BE2C (cell line): ENCODE results near the gene TMEM154.
"Not testable (repeated sequence)": the region's sequence is repeated elsewhere in the genome, so short reads cannot be mapped to it uniquely, and the experiment has no call there.

Experiments
- DNase-seq: peaks from one replicate; pipeline ENCODE4 v3.0.0-alpha.2; 2020
- H3K27me3 ChIP-seq: fragments of 250-450 bp; sonication (Bioruptor Pico); 2 replicates; pipeline ENCODE4 v1.5.1; 2020; ENCODE audit warnings: mild to moderate bottlenecking
- H3K36me3 ChIP-seq: fragments of 250-450 bp; sonication (Bioruptor Pico); 2 replicates; pipeline ENCODE4 v1.5.1; 2020; ENCODE audit warnings: mild to moderate bottlenecking
- H3K4me1 ChIP-seq: fragments of 250-450 bp; sonication (Bioruptor Pico); 2 replicates; pipeline ENCODE4 v1.5.1; 2020
- H3K4me3 ChIP-seq: 2 replicates; pipeline ENCODE4 v1.5.1; 2011; ENCODE audit warnings: low read depth, low read length
- H3K9me3 ChIP-seq: fragments of 250-450 bp; sonication (Bioruptor Pico); 2 replicates; pipeline ENCODE4 v1.5.1; 2020
- CTCF ChIP-seq: IDR thresholded peaks from 2 replicates; pipeline ENCODE4 v1.5.1; 2012; ENCODE audit warnings: mild to moderate bottlenecking, low read depth, low read length

The TMEM154 gene

GRCh38 chr4:152667781-152668180 is 12.0 kb downstream of the TMEM154 start:
- no peak for DNase-seq
- no peak for TF ChIP-seq CTCF
- Histone ChIP-seq H3K4me1 (no peaks in the 10 kb centered on the region; the same call in 1 of the 2 replicates), H3K4me3 (no peak overlapping the region), H3K9me3 (no peaks in the 10 kb centered on the region), H3K36me3 (no peaks in the 10 kb centered on the region), H3K27me3 (no peaks in the 10 kb centered on the region)

GRCh38 chr4:152666946-152667345 is 12.9 kb downstream of the TMEM154 start:
- Histone ChIP-seq H3K27me3 (no peaks in the 10 kb centered on the region), H3K4me1 (no peaks in the 10 kb centered on the region; the same call in 1 of the 2 replicates), H3K9me3 (no peaks in the 10 kb centered on the region), H3K36me3 (no peaks in the 10 kb centered on the region), H3K4me3 (no peak overlapping the region)
- no peak for DNase-seq
- no peak for TF ChIP-seq CTCF

- Histone ChIP-seq H3K4me1 (no peaks in the 10 kb centered on the region; the same call in 1 of the 2 replicates), H3K4me3 (no peak overlapping the region), H3K36me3 (no peaks in the 10 kb centered on the region), H3K9me3 (no peaks in the 10 kb centered on the region), H3K27me3 (no peaks in the 10 kb centered on the region)
- DNase-seq = no peak
- TF ChIP-seq CTCF = no peak
These were observed 14.0 kb downstream of the TMEM154 start for GRCh38 chr4:152665691-152666395.

- not testable (repeated sequence) for H3K27me3 ChIP-seq, H3K4me3 ChIP-seq, H3K9me3 ChIP-seq, H3K36me3 ChIP-seq, DNase-seq, H3K4me1 ChIP-seq
These were observed 15.8 kb downstream of the TMEM154 start for GRCh38 chr4:152664067-152664378.

- DNase-seq = no peak
- Histone ChIP-seq H3K4me3 (no peak overlapping the region), H3K9me3 (no peaks in the 10 kb centered on the region), H3K27me3 (no peaks in the 10 kb centered on the region), H3K4me1 (no peaks in the 10 kb centered on the region), H3K36me3 (no peaks in the 10 kb centered on the region)
- no peak for TF ChIP-seq CTCF
These were observed 16.4 kb downstream of the TMEM154 start for GRCh38 chr4:152663203-152664066.

GRCh38 chr4:152661649-152662048 is 18.1 kb downstream of the TMEM154 start:
- Histone ChIP-seq H3K4me3 (no peak overlapping the region), H3K27me3 (no peaks in the 10 kb centered on the region), H3K9me3 (no peaks in the 10 kb centered on the region), H3K36me3 (no peaks in the 10 kb centered on the region), H3K4me1 (no peaks in the 10 kb centered on the region)
- TF ChIP-seq CTCF = no peak
- no peak for DNase-seq
